GM23338 (cell line): ENCODE data around the gene EVC. TPM values are rescaled to one million over a fixed set of nuclear protein-coding genes. Genes with fewer than 3 reads are reported as not detected.

Source experiments
- ATAC-seq: fragments of 200-7000 bp; cut with Tn5 transposase; 3 replicates; pipeline ENCODE4 v1.9.1; 2020
- DNase-seq: peaks from one replicate; pipeline ENCODE4 v3.0.0-alpha.2; 2015; ENCODE audit warnings: low spot score
- H2AFZ ChIP-seq: fragments of 200-600 bp; sonication (generic); 2 replicates; pipeline ENCODE4 v1.8.0; 2016; ENCODE audit warnings: antibody characterized with exemption, mild to moderate bottlenecking, moderate library complexity
- H3F3A ChIP-seq: fragments of 200-600 bp; sonication (generic); replicated peaks from 2 replicates; pipeline ENCODE4 v1.8.0; 2017; ENCODE audit warnings: antibody characterized with exemption, mixed run types, low read depth
- H3K27ac ChIP-seq: fragments of 200-600 bp; sonication (generic); 2 replicates; pipeline ENCODE4 v1.6.1; 2016; ENCODE audit warnings: low read depth
- H3K27me3 ChIP-seq: fragments of 200-600 bp; sonication (generic); 2 replicates; pipeline ENCODE4 v1.8.0; 2016; ENCODE audit warnings: mild to moderate bottlenecking, mixed run types, moderate library complexity; ENCODE audit not compliant: insufficient read depth
- H3K36me3 ChIP-seq: fragments of 200-600 bp; sonication (generic); 2 replicates; pipeline ENCODE4 v1.8.0; 2016; ENCODE audit warnings: mild to moderate bottlenecking; ENCODE audit not compliant: insufficient read depth
- H3K4me1 ChIP-seq: fragments of 200-600 bp; sonication (generic); 2 replicates; pipeline ENCODE4 v1.8.0; 2016; ENCODE audit warnings: mild to moderate bottlenecking, moderate library complexity; ENCODE audit not compliant: insufficient read depth
- H3K4me2 ChIP-seq: fragments of 200-600 bp; sonication (generic); 2 replicates; pipeline ENCODE4 v1.7.1; 2017; ENCODE audit warnings: mixed run types
- H3K4me3 ChIP-seq: fragments of 200-600 bp; sonication (generic); 2 replicates; pipeline ENCODE4 v1.6.1; 2016; ENCODE audit warnings: mixed run types
- H3K79me2 ChIP-seq: fragments of 200-600 bp; sonication (generic); replicated peaks from 2 replicates; pipeline ENCODE4 v1.8.0; 2017; ENCODE audit warnings: mild to moderate bottlenecking; ENCODE audit not compliant: insufficient read depth
- H3K9me2 ChIP-seq: fragments of 200-600 bp; sonication (generic); 2 replicates; pipeline ENCODE4 v1.8.0; 2017; ENCODE audit not compliant: insufficient read depth
- H4K20me1 ChIP-seq: fragments of 200-600 bp; sonication (generic); replicated peaks from 2 replicates; pipeline ENCODE4 v1.8.0; 2017; ENCODE audit warnings: mild to moderate bottlenecking; ENCODE audit not compliant: insufficient read depth
- H3K27ac Mint-ChIP-seq: 2 replicates; pipeline ENCODE4 v1.8.0; 2020; ENCODE audit warnings: inconsistent platforms, mild to moderate bottlenecking, moderate library complexity, mixed read lengths
- H3K27me3 Mint-ChIP-seq: 3 replicates; pipeline ENCODE4 v1.8.0; 2022; ENCODE audit warnings: low read depth, mild to moderate bottlenecking, moderate library complexity, mixed read lengths, inconsistent platforms; ENCODE audit not compliant: insufficient read depth, poor library complexity
- H3K36me3 Mint-ChIP-seq: 3 replicates; pipeline ENCODE4 v1.8.0; 2021; ENCODE audit warnings: low read depth, mild to moderate bottlenecking, inconsistent platforms, moderate library complexity, mixed read lengths
- H3K4me1 Mint-ChIP-seq: 3 replicates; pipeline ENCODE4 v1.8.0; 2020; ENCODE audit warnings: mild to moderate bottlenecking, inconsistent platforms, mixed read lengths
- H3K4me3 Mint-ChIP-seq: 3 replicates; pipeline ENCODE4 v1.8.0; 2021; ENCODE audit warnings: moderate library complexity, mild to moderate bottlenecking, inconsistent platforms, mixed read lengths
- H3K9me3 Mint-ChIP-seq: 3 replicates; pipeline ENCODE4 v1.8.0; 2020; ENCODE audit warnings: moderate library complexity, mild to moderate bottlenecking, inconsistent platforms, mixed read lengths
- CREB1 ChIP-seq: fragments of 250-450 bp; sonication (Bioruptor Pico); IDR thresholded peaks from 2 replicates; pipeline ENCODE4 v1.5.0; 2020; ENCODE audit warnings: low read depth, mild to moderate bottlenecking, moderate library complexity
- CTCF ChIP-seq, 2 experiments: fragments of 200-600 bp in 1 of 2; sonication (generic) in 1 of 2; conservative IDR thresholded peaks; 2 replicates each; pipeline versions ENCODE4 v1.5.1 to v1.6.1; 2016 to 2017; ENCODE audit warnings: antibody characterized with exemption in 2 of 2, low read depth in 2 of 2, mild to moderate bottlenecking in 2 of 2, moderate library complexity in 1 of 2
- ETS1 ChIP-seq: IDR thresholded peaks from 2 replicates; pipeline ENCODE4 v1.6.1; 2016; ENCODE audit warnings: antibody characterized with exemption
- EZH2 ChIP-seq: fragments of 200-600 bp; sonication (generic); IDR thresholded peaks from one replicate; pipeline ENCODE4 v1.8.0; 2017; ENCODE audit warnings: antibody characterized with exemption, mild to moderate bottlenecking, low read depth; ENCODE audit not compliant: unreplicated experiment
- EZH2phosphoT487 ChIP-seq: fragments of 200-600 bp; sonication (generic); IDR thresholded peaks from one replicate; pipeline ENCODE4 v1.8.1; 2018; ENCODE audit warnings: antibody characterized with exemption; ENCODE audit not compliant: unreplicated experiment
- JUNB ChIP-seq: IDR thresholded peaks from one replicate; pipeline ENCODE4 v1.6.1; 2016; ENCODE audit warnings: antibody characterized with exemption; ENCODE audit not compliant: unreplicated experiment
- NANOG ChIP-seq: IDR thresholded peaks from 2 replicates; pipeline ENCODE4 v1.6.1; 2016; ENCODE audit warnings: antibody characterized with exemption, borderline replicate concordance
- POLR2AphosphoS5 ChIP-seq: IDR thresholded peaks from 2 replicates; pipeline ENCODE4 v1.6.1; 2016; ENCODE audit warnings: antibody characterized with exemption, low read depth
- REST ChIP-seq: IDR thresholded peaks from one replicate; pipeline ENCODE4 v1.6.1; 2018; ENCODE audit warnings: antibody characterized with exemption; ENCODE audit not compliant: unreplicated experiment
- STAT1 ChIP-seq: IDR thresholded peaks from one replicate; pipeline ENCODE4 v1.6.1; 2016; ENCODE audit warnings: antibody characterized with exemption; ENCODE audit not compliant: unreplicated experiment
- ZNF114 ChIP-seq: fragments of 250-450 bp; sonication (Bioruptor Pico); IDR thresholded peaks from 2 replicates; pipeline ENCODE4 v1.5.0; 2020; ENCODE audit warnings: mild to moderate bottlenecking, moderate library complexity
- ZNF331 ChIP-seq: fragments of 250-450 bp; sonication (Bioruptor Pico); IDR thresholded peaks from 2 replicates; pipeline ENCODE4 v1.5.0; 2020; ENCODE audit warnings: low read depth, mild to moderate bottlenecking, moderate library complexity
- ZNF462 ChIP-seq: fragments of 250-450 bp; sonication (Bioruptor Pico); IDR thresholded peaks from 2 replicates; pipeline ENCODE4 v1.5.0; 2020; ENCODE audit warnings: mild to moderate bottlenecking, moderate library complexity
- polyA plus RNA-seq: library from polyadenylated mRNA; unstranded; fragments of >200 nt; fragmentation: Nextera tagmentation; extraction: Ambion mirVana; gene quantifications from 2 replicates; pipeline ENCODE4 v1.2.1, GENCODE V29; 2016
- total RNA-seq: library from RNA; depleted of rRNA; stranded (reverse); fragments of >200 nt; shearing (Covaris generic); gene quantifications from 2 replicates; pipeline ENCODE4 v1.2.3, GENCODE V29; 2014

Gene EVC
- total and polyA plus RNA-seq, 2 experiments from 2014 or later, result 1.7 to 12.8 TPM

- Mint-ChIP-seq H3K27ac (no peak overlapping the region), H3K4me1 (peaks cover 18% of the 10 kb centered on the region), H3K4me3 (peak overlapping the region; percentile 76), H3K27me3 (peaks cover 25% of the 10 kb centered on the region), H3K36me3 (peaks cover 17% of the 10 kb centered on the region), H3K9me3 (peaks cover 8% of the 10 kb centered on the region)
- peaks cover 5% of the 10 kb centered on the region; the same call in 1 of the 2 replicates for H3K79me2 ChIP-seq
- no peaks in the 10 kb centered on the region for H3K36me3 ChIP-seq
- ATAC-seq (no peak), DNase-seq (no peak)
- H3F3A ChIP-seq, result no peaks in the 10 kb centered on the region
- H3K4me2 ChIP-seq, result peak overlapping the region; percentile 84; the same call in 1 of the 2 replicates
- H3K27me3 ChIP-seq, result peaks cover 30% of the 10 kb centered on the region
- peaks cover 8% of the 10 kb centered on the region; the same call in 1 of the 2 replicates for H3K4me1 ChIP-seq
- H3K9me2 ChIP-seq, result no peaks in the 10 kb centered on the region
- no peak overlapping the region for H2AFZ ChIP-seq
- no peak overlapping the region for H3K4me3 ChIP-seq
- no peak overlapping the region for H3K27ac ChIP-seq
- no peaks in the 10 kb centered on the region for H4K20me1 ChIP-seq
- TF ChIP-seq JUNB (no peak), CTCF (conservative IDR thresholded peaks at IDR 0.05; ENCODE audit: low read depth in 2 of 2) (no peak), CREB1 (CRISPR knock-in tag) (no peak), ZNF331 (no peak), REST (no peak), STAT1 (no peak), POLR2AphosphoS5 (no peak), EZH2 (no peak), ZNF462 (no peak), NANOG (no peak), EZH2phosphoT487 (no peak), ETS1 (no peak), ZNF114 (CRISPR knock-in tag) (no peak)
Observed at GRCh38 chr4:5712517-5712916, 1.5 kb downstream of the EVC start.
